ENCODE measurements around the gene TPGS2. TPM values are rescaled to one million over a fixed set of nuclear protein-coding genes. Genes with fewer than 3 reads are reported as not detected.
"Not testable (repeated sequence)": the region's sequence is repeated elsewhere in the genome, so short reads cannot be mapped to it uniquely, and the experiment has no call there.

Gene TPGS2
- polyA plus RNA-seq, 1 donor: 140 TPM

DNA sequence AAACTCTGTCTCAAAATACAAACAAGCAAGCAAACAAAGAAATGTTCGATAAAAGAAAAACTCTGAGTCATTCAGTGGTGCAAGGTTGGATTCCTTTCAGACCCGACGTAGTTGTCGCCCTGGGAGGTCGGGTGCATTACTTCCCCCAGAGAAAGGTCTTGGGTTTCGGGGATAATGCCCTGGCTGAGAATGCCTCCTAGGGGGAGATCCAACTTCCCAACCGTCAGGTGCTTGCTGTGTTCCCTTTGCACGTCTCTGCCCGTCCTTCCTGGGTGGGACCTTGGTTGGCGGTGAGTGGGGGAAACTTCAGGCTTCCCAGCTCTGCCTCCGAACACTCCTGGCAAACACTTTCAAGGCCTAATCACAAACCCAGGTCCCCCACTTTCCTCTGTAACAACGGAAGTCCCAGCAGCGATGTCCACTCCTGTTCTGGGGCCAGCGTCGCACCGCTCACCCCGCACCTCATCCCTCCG is 609 bp downstream of the TPGS2 start:
- no peak for DNase-seq

DNA sequence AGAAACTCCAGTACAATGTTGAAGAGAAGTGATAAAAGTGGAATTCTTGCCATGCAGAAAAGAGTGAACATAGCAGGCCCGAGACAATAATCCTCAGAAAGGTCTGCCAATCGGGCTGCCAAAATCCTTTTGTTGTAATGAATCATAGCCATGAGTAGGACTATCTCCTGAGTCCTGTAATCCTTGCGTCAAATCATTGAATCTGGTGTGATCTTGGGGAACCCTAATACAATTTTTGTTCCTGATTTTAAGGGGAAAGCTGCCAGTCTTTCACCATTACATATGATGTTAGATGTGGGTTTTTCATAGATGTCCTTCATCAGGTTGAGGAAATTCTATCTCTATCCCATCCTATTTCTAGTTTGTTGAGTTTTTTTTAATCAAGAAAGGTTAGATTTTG is 2.2 kb downstream of the TPGS2 start:
- no peak for DNase-seq

DNA sequence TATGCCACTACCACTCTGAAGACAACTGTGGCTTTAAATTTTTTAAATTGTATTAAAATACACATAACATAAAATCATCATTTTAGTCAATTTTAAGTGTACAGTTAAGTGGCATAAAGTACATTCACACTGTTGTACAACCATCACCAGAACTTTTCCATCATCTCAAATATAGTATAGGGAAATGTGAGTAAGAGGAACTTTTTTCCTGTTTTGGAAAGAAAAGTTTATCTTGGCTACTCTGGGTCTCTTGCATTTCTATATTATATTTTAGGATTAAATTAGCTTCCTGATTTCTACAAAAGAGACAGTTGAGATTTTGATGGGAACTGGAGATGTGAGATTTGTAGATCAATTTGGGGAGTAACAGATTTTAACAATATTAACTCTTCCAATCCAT is 3.3 kb downstream of the TPGS2 start:
- DNase-seq: no peak

GRCh38 chr18:36821681-36822080 is 7.1 kb downstream of the TPGS2 start:
- no peak for DNase-seq

DNA sequence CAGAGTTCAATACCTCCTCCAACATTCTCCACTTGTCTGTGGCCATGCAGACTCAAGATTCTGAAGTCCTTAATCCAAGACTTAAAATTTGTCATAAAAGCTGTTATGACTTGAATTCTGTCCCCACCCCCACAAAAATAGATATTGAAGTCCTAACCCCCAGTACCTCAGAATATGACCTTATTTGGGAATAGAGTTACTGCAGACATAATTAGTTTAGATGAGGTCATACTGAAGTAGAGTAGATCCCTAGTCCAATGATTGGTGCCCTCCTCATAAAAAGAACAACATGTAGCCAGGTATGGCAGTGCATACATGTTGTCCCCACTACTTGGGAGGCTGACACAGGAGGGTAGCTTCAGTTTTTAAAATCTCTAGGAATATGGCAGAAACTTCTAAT is 9.2 kb downstream of the TPGS2 start:
- no peak for DNase-seq

GRCh38 chr18:36818652-36819051 is 10.2 kb downstream of the TPGS2 start:
- no peak for DNase-seq

- DNase-seq: no peak
These were observed 11.8 kb downstream of the TPGS2 start for GRCh38 chr18:36817039-36817438.

DNA sequence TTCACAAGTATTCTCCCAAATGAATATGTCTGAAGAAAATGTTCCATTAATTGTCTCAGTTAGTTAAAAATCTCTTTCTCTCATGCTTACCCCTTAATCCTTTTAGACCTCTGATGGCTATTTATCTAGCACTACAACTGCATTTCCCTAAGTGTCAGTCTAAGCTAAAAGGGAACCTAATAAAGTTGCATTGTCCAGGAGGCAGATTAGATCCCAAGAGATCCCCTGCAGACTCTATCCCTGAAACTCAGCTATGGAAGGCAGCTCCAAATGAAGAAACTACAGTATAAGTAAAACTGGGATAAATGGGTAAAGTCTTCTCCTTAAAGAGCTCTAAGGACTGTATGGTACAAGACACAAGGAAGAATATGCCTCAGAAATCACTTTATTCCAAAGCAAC is 12.7 kb downstream of the TPGS2 start:
- not testable (repeated sequence) for DNase-seq

GRCh38 chr18:36814994-36815393 is 13.8 kb downstream of the TPGS2 start:
- DNase-seq: no peak

DNA sequence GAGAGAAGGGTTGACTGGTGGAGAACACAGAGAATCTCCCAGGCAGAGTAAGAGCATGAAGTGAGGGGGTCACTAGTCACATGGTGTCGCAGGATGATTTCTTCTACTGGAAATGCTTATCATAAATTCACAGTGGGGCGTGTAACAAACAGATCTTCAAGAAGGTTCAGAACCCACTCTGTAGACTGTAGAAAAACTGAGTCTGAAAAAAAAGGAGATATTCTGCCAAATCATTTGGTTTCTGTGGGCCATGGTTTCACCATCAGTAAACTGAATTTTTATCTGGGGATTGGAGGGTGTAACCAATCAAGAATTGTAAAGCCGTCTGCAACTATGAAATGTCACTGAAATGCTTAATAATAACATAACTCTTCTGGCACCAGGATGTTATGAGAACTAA is 15.0 kb downstream of the TPGS2 start:
- DNase-seq: no peak

GRCh38 chr18:36813101-36813775 is 15.6 kb downstream of the TPGS2 start:
- no peak for DNase-seq

DNA sequence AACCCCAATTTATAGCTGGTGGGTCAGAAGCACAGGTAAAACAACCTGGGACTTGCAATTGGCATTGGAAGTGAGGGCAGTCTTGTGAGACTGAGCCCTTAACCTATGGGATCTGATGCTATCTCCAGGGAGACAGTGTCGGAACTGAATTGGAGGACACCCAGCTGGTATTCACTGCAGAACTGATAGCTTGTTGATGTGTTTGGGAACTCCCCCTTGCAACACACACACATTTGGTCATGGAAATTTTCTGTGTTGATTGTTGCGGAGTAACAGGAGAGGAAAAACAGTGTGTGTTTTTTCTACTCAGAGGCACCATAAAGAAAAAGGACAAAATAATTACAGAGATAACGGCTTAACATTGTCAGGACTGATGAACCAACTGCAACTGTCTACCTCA is 16.1 kb downstream of the TPGS2 start:
- DNase-seq: no peak

GRCh38 chr18:36811955-36812354 is 16.8 kb downstream of the TPGS2 start:
- no peak for DNase-seq

- DNase-seq: no peak
These were observed 17.4 kb downstream of the TPGS2 start for GRCh38 chr18:36811430-36811829.

GRCh38 chr18:36809590-36810381 is 19.0 kb downstream of the TPGS2 start:
- peak; percentile 57 for DNase-seq

- no peak for DNase-seq
These were observed 20.1 kb downstream of the TPGS2 start for GRCh38 chr18:36808681-36809080.

- no peak for DNase-seq
These were observed 23.7 kb downstream of the TPGS2 start for GRCh38 chr18:36805105-36805504.

DNA sequence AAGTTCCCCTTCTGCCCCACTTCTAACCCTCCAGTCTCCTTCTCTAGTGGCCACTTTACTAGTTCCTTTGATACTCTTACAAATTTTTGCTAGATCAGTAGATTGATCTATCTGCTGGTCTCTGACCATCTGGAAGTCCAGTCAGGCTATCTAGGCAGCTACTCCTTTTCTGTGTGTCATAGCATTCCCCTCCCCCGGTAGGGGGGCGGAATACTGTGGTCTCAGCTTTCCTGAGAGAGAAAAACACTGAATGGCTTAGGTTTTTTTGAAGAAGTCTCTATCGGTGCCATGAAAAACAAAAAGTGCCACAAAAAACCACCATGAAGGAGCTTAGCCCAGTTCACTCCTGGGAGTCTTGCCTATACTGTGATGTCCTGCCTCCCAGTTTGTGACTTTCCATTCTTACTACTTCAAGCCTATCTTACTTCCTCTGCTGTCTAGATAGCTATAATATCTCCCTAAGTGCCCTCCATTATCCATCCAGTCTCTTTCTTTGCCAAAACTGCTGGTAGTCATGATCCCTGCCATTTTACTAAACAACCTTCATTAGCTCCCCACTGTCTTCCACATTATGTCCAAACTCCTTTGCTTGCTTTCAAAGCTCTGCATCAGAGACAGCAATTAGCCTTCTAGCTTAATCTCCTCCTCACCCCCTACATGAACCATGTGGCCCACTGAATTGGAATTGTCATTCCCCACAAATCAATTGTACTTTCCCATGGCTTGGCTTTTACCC is 29.9 kb downstream of the TPGS2 start:
- DNase-seq: no peak

GRCh38 chr18:36792634-36793283 is 36.0 kb downstream of the TPGS2 start:
- DNase-seq: no peak

- no peak for DNase-seq
These were observed 42.1 kb downstream of the TPGS2 start for GRCh38 chr18:36786686-36787085.

- DNase-seq: no peak
These were observed 45.0 kb downstream of the TPGS2 start for GRCh38 chr18:36783792-36784191.

GRCh38 chr18:36782710-36783109 is 46.1 kb downstream of the TPGS2 start:
- no peak for DNase-seq

All from left kidney (tissue), 2 donors.